Right lobe of liver (tissue), 4 donors: ENCODE results near the gene PRKCB.

Source experiments
- POLR2A ChIP-seq: fragments of 450-650 bp; IDR thresholded peaks from one replicate; pipeline ENCODE4 v1.6.1; 2017; ENCODE audit warnings: antibody characterized with exemption, mild to moderate bottlenecking
- TF ChIP-seq, protein P1 (sequence below), 4 donors: fragments of 200-600 bp in 3 of 4; fragments of 450-650 bp in 1 of 4; IDR thresholded peaks; one replicate each; pipeline versions ENCODE4 v1.5.1 to v1.8.0; 2016 to 2022; ENCODE audit warnings: antibody characterized with exemption in 4 of 4, mild to moderate bottlenecking in 2 of 4
- donor health status: DM: no; HTN: no; CAD: no.
- donor health status: DM: no; HTN: no; CAD: no.
- donor health status: DM: no; HTN: yes; CAD: no.

GRCh38 chr16:23979982-23980381 lies 144.2 kb downstream of the PRKCB start:
- TF ChIP-seq, protein P1, sequence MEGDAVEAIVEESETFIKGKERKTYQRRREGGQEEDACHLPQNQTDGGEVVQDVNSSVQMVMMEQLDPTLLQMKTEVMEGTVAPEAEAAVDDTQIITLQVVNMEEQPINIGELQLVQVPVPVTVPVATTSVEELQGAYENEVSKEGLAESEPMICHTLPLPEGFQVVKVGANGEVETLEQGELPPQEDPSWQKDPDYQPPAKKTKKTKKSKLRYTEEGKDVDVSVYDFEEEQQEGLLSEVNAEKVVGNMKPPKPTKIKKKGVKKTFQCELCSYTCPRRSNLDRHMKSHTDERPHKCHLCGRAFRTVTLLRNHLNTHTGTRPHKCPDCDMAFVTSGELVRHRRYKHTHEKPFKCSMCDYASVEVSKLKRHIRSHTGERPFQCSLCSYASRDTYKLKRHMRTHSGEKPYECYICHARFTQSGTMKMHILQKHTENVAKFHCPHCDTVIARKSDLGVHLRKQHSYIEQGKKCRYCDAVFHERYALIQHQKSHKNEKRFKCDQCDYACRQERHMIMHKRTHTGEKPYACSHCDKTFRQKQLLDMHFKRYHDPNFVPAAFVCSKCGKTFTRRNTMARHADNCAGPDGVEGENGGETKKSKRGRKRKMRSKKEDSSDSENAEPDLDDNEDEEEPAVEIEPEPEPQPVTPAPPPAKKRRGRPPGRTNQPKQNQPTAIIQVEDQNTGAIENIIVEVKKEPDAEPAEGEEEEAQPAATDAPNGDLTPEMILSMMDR (IDR thresholded peaks at IDR 0.05) = no peak
- no peak for TF ChIP-seq POLR2A
